NAMALWA (cell line): Measurements from ENCODE around the gene PDE4B.

Source experiments
- DNase-seq: peaks from one replicate; pipeline ENCODE4 v3.0.0-alpha.2; 2015; ENCODE audit warnings: low spot score

The PDE4B gene

GRCh38 chr1:66364578-66365391 is 572.1 kb downstream of the PDE4B start:
- DNase-seq, result no peak

- no peak for DNase-seq
These were observed 572.9 kb downstream of the PDE4B start for GRCh38 chr1:66365635-66366034.

GRCh38 chr1:66366634-66367033 is 573.9 kb downstream of the PDE4B start:
- no peak for DNase-seq

- DNase-seq, result no peak
These were observed 574.7 kb downstream of the PDE4B start for GRCh38 chr1:66367369-66367768.

DNA sequence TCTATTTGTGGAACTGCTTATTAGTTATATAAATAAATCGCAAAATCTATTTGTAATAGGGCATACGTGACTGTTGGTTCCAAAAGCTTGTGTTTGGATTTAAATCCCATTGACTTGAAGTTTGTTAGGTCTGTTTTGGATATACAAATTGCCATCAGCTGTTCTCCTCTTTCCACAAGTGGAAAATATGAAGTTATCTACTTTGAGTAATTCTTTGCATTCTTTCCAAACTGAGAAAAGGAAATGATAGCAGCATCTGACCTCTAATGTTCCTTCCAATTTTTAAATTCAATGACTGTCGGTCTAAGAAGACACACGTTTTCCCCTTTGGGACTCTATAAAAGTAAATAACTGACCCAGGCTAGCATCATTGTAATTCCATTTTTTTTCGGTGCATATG is 575.6 kb downstream of the PDE4B start:
- DNase-seq, result no peak

DNA sequence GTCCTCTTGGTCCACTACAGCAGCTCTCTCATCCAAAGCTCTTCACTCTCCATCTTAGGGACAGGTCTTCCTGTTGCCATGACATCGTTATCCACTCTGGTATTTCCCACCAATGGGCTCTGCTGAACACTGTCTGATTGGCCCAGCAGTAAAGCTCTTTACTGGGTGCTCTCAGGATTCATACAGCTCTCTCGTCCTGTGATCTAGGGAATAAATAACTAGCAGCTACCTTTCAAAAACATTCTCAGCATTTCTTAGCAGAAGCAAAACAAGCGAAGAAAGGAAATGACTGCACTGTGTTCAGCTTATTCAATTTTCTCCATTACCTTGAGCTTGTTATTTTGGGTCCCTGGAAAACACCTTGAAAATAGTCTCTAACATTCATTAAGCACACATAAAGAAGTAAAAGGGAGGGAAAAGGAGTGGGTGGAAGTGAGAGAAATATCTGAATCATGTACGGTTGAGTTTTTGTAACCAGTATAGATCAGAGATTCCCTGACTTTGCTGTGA is 577.8 kb downstream of the PDE4B start:
- no peak for DNase-seq

- DNase-seq, result no peak
These were observed 578.7 kb downstream of the PDE4B start for GRCh38 chr1:66371233-66372005.

DNA sequence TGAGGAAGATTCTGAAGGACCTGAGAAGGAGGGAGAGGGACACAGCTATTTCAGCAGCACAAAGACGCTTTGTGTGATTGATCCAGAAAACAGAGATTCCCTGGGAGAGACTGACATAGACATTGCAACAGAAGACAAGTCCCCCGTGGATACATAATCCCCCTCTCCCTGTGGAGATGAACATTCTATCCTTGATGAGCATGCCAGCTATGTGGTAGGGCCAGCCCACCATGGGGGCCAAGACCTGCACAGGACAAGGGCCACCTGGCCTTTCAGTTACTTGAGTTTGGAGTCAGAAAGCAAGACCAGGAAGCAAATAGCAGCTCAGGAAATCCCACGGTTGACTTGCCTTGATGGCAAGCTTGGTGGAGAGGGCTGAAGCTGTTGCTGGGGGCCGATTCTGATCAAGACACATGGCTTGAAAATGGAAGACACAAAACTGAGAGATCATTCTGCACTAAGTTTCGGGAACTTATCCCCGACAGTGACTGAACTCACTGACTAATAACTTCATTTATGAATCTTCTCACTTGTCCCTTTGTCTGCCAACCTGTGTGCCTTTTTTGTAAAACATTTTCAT is 579.9 kb downstream of the PDE4B start:
- DNase-seq, result no peak

DNA sequence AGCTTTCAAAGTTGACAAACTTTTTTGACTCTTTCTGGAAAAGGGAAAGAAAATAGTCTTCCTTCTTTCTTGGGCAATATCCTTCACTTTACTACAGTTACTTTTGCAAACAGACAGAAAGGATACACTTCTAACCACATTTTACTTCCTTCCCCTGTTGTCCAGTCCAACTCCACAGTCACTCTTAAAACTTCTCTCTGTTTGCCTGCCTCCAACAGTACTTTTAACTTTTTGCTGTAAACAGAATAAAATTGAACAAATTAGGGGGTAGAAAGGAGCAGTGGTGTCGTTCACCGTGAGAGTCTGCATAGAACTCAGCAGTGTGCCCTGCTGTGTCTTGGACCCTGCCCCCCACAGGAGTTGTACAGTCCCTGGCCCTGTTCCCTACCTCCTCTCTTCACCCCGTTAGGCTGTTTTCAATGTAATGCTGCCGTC is 580.5 kb downstream of the PDE4B start:
- no peak for DNase-seq

DNA sequence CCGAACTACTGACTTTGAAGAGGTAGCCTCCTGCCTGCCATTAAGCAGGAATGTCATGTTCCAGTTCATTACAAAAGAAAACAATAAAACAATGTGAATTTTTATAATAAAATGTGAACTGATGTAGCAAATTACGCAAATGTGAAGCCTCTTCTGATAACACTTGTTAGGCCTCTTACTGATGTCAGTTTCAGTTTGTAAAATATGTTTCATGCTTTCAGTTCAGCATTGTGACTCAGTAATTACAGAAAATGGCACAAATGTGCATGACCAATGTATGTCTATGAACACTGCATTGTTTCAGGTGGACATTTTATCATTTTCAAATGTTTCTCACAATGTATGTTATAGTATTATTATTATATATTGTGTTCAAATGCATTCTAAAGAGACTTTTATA is 581.5 kb downstream of the PDE4B start:
- no peak for DNase-seq

DNA sequence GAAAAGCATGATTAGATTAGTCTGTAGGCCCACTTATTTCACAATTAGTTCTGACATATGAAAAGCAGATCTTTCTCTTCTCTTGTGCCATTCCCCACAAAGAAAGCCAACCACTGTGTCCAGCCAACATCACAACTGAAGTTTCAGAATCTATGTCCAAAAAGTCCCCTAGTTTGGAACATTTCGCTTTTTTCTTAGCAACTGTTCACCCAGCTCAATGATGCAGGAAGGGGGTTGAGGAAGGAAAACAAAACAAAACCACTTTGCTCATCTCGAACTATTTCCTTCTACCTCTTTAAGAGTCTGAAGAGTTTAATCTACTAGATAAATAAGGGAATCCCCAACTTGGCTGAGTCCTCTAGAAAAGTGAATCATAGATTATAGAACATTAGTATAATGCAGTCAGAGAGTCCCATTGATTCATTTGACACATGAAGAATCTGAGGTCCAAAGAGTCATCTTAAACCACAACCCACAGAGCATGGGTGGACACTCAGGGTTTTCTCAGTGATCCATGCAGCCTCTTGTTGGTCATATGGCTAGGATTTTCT is 581.9 kb downstream of the PDE4B start:
- DNase-seq, result peak; percentile 34

- DNase-seq, result no peak
These were observed 582.4 kb downstream of the PDE4B start for GRCh38 chr1:66375125-66375524.

- peak; percentile 74 for DNase-seq
These were observed 587.9 kb downstream of the PDE4B start for GRCh38 chr1:66380452-66381212.

GRCh38 chr1:66381621-66382275 is 589.1 kb downstream of the PDE4B start:
- no peak for DNase-seq

DNA sequence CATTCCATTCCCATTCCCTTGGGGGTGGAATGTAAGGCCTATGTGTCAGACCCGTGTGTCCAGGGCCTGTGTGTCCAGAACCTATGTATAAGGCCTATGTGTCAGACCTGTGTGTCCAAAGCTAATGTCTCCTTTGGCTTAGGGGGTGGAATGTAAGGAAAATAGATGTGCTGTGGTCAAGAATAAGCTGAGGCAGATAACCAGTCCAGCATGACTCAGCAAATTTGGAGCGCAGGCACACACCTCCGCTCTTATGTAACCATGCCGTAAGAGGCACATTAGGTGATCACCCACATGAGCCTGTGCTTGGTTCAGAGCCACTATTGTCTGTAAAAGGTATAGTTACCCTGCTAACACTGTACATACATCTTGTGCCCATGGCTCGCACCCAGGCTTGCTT is 590.5 kb downstream of the PDE4B start:
- DNase-seq, result peak; percentile 32

DNA sequence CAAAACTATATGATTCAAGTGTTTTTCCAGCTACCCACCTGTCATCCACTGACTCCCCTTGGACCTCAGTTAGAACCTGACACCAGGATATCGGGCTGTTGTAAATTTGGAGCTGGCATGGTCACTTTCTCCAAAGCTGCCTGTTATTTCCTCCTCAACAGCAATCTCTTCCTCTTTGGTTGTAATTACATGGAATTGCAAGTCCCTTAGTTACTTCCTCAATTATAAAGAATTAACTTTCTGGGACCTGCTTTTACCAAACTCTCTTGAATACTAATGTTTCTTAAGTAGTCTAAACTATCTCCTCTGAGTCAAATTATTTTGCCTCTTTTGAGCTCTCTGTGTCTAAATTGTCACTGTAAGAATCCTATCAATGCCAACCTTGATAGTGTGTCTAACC is 590.9 kb downstream of the PDE4B start:
- no peak for DNase-seq

GRCh38 chr1:66384258-66384921 is 591.7 kb downstream of the PDE4B start:
- DNase-seq, result no peak

DNA sequence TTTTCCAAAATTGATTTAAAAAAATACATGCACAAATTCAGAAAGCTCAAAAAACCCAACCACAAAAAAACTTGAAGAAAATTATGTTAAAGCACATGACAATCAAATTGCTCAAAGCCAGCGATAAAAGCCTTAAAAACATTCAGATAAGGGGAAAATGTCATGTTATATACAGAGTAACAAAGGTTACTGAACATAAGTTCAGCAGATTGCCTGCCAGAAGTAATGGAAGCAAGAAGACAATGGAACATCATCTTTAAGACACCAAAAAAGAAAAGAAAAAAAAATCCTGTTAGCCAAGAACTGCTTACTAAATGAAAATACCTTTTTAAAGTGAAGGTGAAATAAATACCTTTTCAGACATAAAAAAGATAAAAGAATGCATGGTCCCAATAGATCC is 594.0 kb downstream of the PDE4B start:
- no peak for DNase-seq

DNA sequence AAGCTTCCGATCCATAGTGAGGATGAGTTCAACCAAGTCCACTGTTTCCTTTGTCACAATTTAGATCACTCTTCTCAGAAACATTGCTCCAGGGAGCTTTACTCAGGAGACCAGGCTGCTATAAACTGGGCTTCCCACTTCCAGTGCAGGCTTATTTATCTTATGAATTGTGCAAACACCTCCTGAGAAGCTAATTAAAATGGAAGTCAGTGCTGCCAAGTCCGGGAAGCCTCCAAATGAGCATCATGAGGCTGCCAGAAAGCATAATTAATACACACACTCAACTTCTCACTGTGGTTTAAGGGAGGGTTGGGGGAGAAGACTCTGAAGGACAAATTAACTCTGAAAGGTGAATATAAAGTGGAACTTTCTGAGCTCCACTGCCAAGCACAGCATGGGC is 596.2 kb downstream of the PDE4B start:
- no peak for DNase-seq

GRCh38 chr1:66393586-66394287 is 601.0 kb downstream of the PDE4B start:
- DNase-seq, result no peak
